Coronary artery (tissue), 2 donors: Measurements from ENCODE around the gene PGAP2.
"Not testable (repeated sequence)": the region's sequence is repeated elsewhere in the genome, so short reads cannot be mapped to it uniquely, and the experiment has no call there.

Source experiments
- DNase-seq: peaks from one replicate; pipeline ENCODE4 v3.0.0-alpha.2; 2017; ENCODE audit warnings: low spot score
- H3K27ac ChIP-seq, 2 donors: fragments of 200-600 bp; sonication (generic); one replicate each; pipeline ENCODE4 v1.5.1; 2016 to 2019
- H3K4me3 ChIP-seq: fragments of 200-600 bp; sonication (generic); 2 replicates; pipeline ENCODE4 v1.5.1; 2016; ENCODE audit warnings: mild to moderate bottlenecking, moderate library complexity
- CTCF ChIP-seq: fragments of 200-600 bp; sonication (generic); IDR thresholded peaks from one replicate; pipeline ENCODE4 v1.5.1; 2019; ENCODE audit warnings: antibody characterized with exemption

PGAP2 gene

GRCh38 chr11:3807909-3808860 lies at the start of gene PGAP2:
PGAP2 (plus strand) TSS chr11:3808560; CDS start chr11:3811260, 2,700 bp downstream.
- TF ChIP-seq CTCF = peak; percentile 67
- peak within 1 kb of the TSS; percentile 77 for H3K4me3 ChIP-seq
- no peak for DNase-seq
- H3K27ac ChIP-seq = peak within 1 kb of the TSS; percentile 24 to 46

GRCh38 chr11:3764266-3764665 lies 44.1 kb upstream of the PGAP2 start:
- Histone ChIP-seq H3K27ac (no peak overlapping the region), H3K4me3 (no peak overlapping the region)
- TF ChIP-seq CTCF = no peak
- DNase-seq = no peak

- not testable (repeated sequence) for DNase-seq, H3K27ac ChIP-seq, H3K4me3 ChIP-seq
Measured at GRCh38 chr11:3766836-3767235, 41.5 kb upstream of the PGAP2 start.

GRCh38 chr11:3767536-3767935 lies 40.8 kb upstream of the PGAP2 start:
- no peak overlapping the region for H3K4me3 ChIP-seq
- no peak for DNase-seq
- H3K27ac ChIP-seq = no peak overlapping the region
- no peak for TF ChIP-seq CTCF

- DNase-seq = no peak
- Histone ChIP-seq H3K4me3 (no peak overlapping the region), H3K27ac (no peak overlapping the region)
- no peak for TF ChIP-seq CTCF
Measured at GRCh38 chr11:3773180-3773579, 35.2 kb upstream of the PGAP2 start.

- no peak overlapping the region for H3K27ac ChIP-seq
- H3K4me3 ChIP-seq = no peak overlapping the region
- no peak for DNase-seq
- no peak for TF ChIP-seq CTCF
Measured at GRCh38 chr11:3775736-3776406, 32.5 kb upstream of the PGAP2 start.

- Histone ChIP-seq H3K27ac (no peak overlapping the region), H3K4me3 (no peak overlapping the region)
- TF ChIP-seq CTCF = no peak
- DNase-seq = no peak
Measured at GRCh38 chr11:3781423-3781822, 26.9 kb upstream of the PGAP2 start.
